HCT116 (cell line): Measurements from ENCODE around the gene KRTAP20-2. TPM values are rescaled to one million over a fixed set of nuclear protein-coding genes. Genes with fewer than 3 reads are reported as not detected.

Source experiments
- ATAC-seq: fragments of 200-7000 bp; cut with Tn5 transposase; 2 replicates; pipeline ENCODE4 v1.9.1; 2020; ENCODE audit warnings: mild to moderate bottlenecking, moderate library complexity
- BruUV-seq: library from RNA; stranded (reverse); fragments of 400-500 nt; replicated peaks from 2 replicates; lab custom pipeline; 2021; lab: Mats Ljungman, UMichigan
- CTCF ChIA-PET: fragments of 300-600 bp; sonication (Branson Sonifier 250); formaldehyde crosslinking; loops from one replicate; lab custom pipeline; 2021; ENCODE audit warnings: antibody characterized with exemption; lab: Charles Lee
- POLR2A ChIA-PET: fragments of 300-600, 350-600 bp; sonication (Branson Sonifier 250); formaldehyde crosslinking; loops from one replicate; lab custom pipeline; 2021; ENCODE audit warnings: antibody characterized with exemption; lab: Charles Lee
- RAD21 ChIA-PET, 2 experiments: fragments of 300-600 bp; sonication (Branson Sonifier 250); formaldehyde crosslinking; loops; one replicate each; lab custom pipeline; 2023; ENCODE audit warnings: low total read pairs in 2 of 2; ENCODE audit not compliant: uncharacterized antibody in 2 of 2, unreplicated experiment in 2 of 2, low non-redundant PET in 1 of 2; lab: Charles Lee
- DNase-seq: peaks from one replicate; pipeline ENCODE4 v3.0.0-alpha.2; 2010; ENCODE audit warnings: low read depth, low spot score
- H2AFZ ChIP-seq: fragments of 200-600 bp; shearing (Covaris generic), sonication (generic); 2 replicates; pipeline ENCODE4 v1.6.1; 2017; ENCODE audit warnings: low read depth, mixed run types, mixed read lengths, antibody characterized with exemption, low read length; ENCODE audit not compliant: poor library complexity, severe bottlenecking
- H3K27ac ChIP-seq: 2 replicates; pipeline ENCODE4 v1.5.1; 2012; ENCODE audit warnings: low read depth, low read length
- H3K27me3 ChIP-seq: fragments of 200-600 bp; sonication (generic); 2 replicates; pipeline ENCODE4 v1.6.1; 2016; ENCODE audit warnings: mixed run types, low read length, mixed read lengths; ENCODE audit not compliant: insufficient read depth
- H3K36me3 ChIP-seq, 2 experiments: fragments of 200-500 bp in 1 of 2; fragments of 200-600 bp in 1 of 2; sonication (Bioruptor generic) in 1 of 2; sonication (generic) in 1 of 2; 2 replicates each; pipeline versions ENCODE4 v1.5.1 to v1.6.1; 2014 to 2016; ENCODE audit warnings: low read length in 2 of 2, inconsistent platforms in 1 of 2, mixed read lengths in 1 of 2, mixed run types in 1 of 2; ENCODE audit not compliant: insufficient read depth in 2 of 2, control insufficient read depth in 1 of 2
- H3K4me1 ChIP-seq, 2 experiments: fragments of 200-600 bp in 1 of 2; sonication (generic) in 1 of 2; 2 replicates each; pipeline versions ENCODE4 v1.5.1 to v1.6.1; 2012 to 2017; ENCODE audit warnings: low read length in 2 of 2, inconsistent platforms in 1 of 2, mild to moderate bottlenecking in 1 of 2, mixed read lengths in 1 of 2, mixed run types in 1 of 2, moderate library complexity in 1 of 2; ENCODE audit not compliant: insufficient read depth in 2 of 2, control insufficient read depth in 1 of 2
- H3K4me2 ChIP-seq: fragments of 200-600 bp; sonication (generic); 2 replicates; pipeline ENCODE4 v1.6.1; 2017; ENCODE audit warnings: mixed run types, low read length, mixed read lengths
- H3K4me3 ChIP-seq, 2 experiments: fragments of 200-600 bp in 1 of 2; sonication (generic) in 1 of 2; replicated peaks in 1 of 2; 2 replicates each; pipeline ENCODE4 v1.5.1; 2011 to 2016; ENCODE audit warnings: low read length in 2 of 2, control low read depth in 1 of 2, low read depth in 1 of 2, mild to moderate bottlenecking in 1 of 2, mixed read lengths in 1 of 2, mixed run types in 1 of 2
- H3K79me2 ChIP-seq: fragments of 200-600 bp; sonication (generic); 2 replicates; pipeline ENCODE4 v1.6.1; 2017; ENCODE audit warnings: mild to moderate bottlenecking, mixed run types, low read length, moderate library complexity, mixed read lengths; ENCODE audit not compliant: insufficient read depth
- H3K9ac ChIP-seq: fragments of 200-600 bp; sonication (generic); 2 replicates; pipeline ENCODE4 v1.6.1; 2016; ENCODE audit warnings: low read length, mixed read lengths
- H3K9me2 ChIP-seq: fragments of 200-600 bp; sonication (generic), shearing (Covaris generic); 2 replicates; pipeline ENCODE4 v1.6.1; 2017; ENCODE audit warnings: mixed run types, mild to moderate bottlenecking, moderate library complexity; ENCODE audit not compliant: insufficient read depth
- H3K9me3 ChIP-seq, 2 experiments: fragments of 200-500 bp in 1 of 2; fragments of 200-600 bp in 1 of 2; sonication (Bioruptor generic) in 1 of 2; sonication (generic) in 1 of 2; 2 replicates each; pipeline ENCODE4 v1.6.1; 2014 to 2017; ENCODE audit warnings: low read length in 2 of 2, mixed read lengths in 2 of 2, inconsistent platforms in 1 of 2, low read depth in 1 of 2, mild to moderate bottlenecking in 1 of 2, mixed run types in 1 of 2, moderate library complexity in 1 of 2; ENCODE audit not compliant: control insufficient read depth in 1 of 2, insufficient read depth in 1 of 2
- H4K20me1 ChIP-seq: fragments of 200-600 bp; sonication (generic), shearing (Covaris generic); 2 replicates; pipeline ENCODE4 v1.6.1; 2017; ENCODE audit warnings: mixed run types, mild to moderate bottlenecking, moderate library complexity; ENCODE audit not compliant: insufficient read depth
- CBX3 ChIP-seq: IDR thresholded peaks from 2 replicates; pipeline ENCODE4 v1.6.1; 2012; ENCODE audit warnings: low read depth
- CEBPB ChIP-seq: IDR thresholded peaks from 2 replicates; pipeline ENCODE4 v1.6.1; 2012; ENCODE audit warnings: low read depth
- EGR1 ChIP-seq: IDR thresholded peaks from 2 replicates; pipeline ENCODE4 v1.6.1; 2012; ENCODE audit warnings: low read depth
- EZH2 ChIP-seq: fragments of 200-600 bp; sonication (generic); IDR thresholded peaks from 2 replicates; pipeline ENCODE4 v1.6.1; 2017; ENCODE audit warnings: antibody characterized with exemption, mixed run types
- EZH2phosphoT487 ChIP-seq: fragments of 200-600 bp; IDR thresholded peaks from 2 replicates; pipeline ENCODE4 v1.6.1; 2018; ENCODE audit warnings: antibody characterized with exemption, borderline replicate concordance
- FOSL1 ChIP-seq: IDR thresholded peaks from 2 replicates; pipeline ENCODE4 v1.6.1; 2012; ENCODE audit warnings: low read depth
- JUND ChIP-seq: IDR thresholded peaks from 2 replicates; pipeline ENCODE4 v1.6.1; 2012
- POLR2A ChIP-seq: IDR thresholded peaks from 2 replicates; pipeline ENCODE4 v1.7.0; 2011; ENCODE audit warnings: borderline replicate concordance; ENCODE audit not compliant: insufficient read depth, insufficient read length; ENCODE audit errors: extremely low read depth
- POLR2AphosphoS5 ChIP-seq: IDR thresholded peaks from 2 replicates; pipeline ENCODE4 v1.6.1; 2011; ENCODE audit warnings: mild to moderate bottlenecking, low read depth, low read length, moderate library complexity
- RAD21 ChIP-seq: IDR thresholded peaks from 2 replicates; pipeline ENCODE4 v1.6.1; 2012; ENCODE audit warnings: low read depth, mild to moderate bottlenecking
- SIN3A ChIP-seq: IDR thresholded peaks from 2 replicates; pipeline ENCODE4 v1.6.1; 2012; ENCODE audit warnings: low read depth
- SRF ChIP-seq: IDR thresholded peaks from 2 replicates; pipeline ENCODE4 v1.6.1; 2012; ENCODE audit warnings: low read depth
- YY1 ChIP-seq: IDR thresholded peaks from 2 replicates; pipeline ENCODE4 v1.6.1; 2011; ENCODE audit warnings: low read length, low read depth, moderate library complexity, mild to moderate bottlenecking; ENCODE audit not compliant: insufficient replicate concordance; ENCODE audit errors: extremely low read depth
- ZFX ChIP-seq: fragments of 450-650 bp; IDR thresholded peaks from 2 replicates; pipeline ENCODE4 v1.6.1; 2017
- ZNF274 ChIP-seq: fragments of 200-500 bp; sonication (Bioruptor generic); IDR thresholded peaks from 2 replicates; pipeline ENCODE4 v1.6.1; 2014; ENCODE audit warnings: mild to moderate bottlenecking, low read depth, low read length, inconsistent platforms
- intact Hi-C: fragments of 100-400 bp; cut with micrococcal nuclease; formaldehyde crosslinking; loops from 2 replicates; pipeline ENCODE4 v1.10.0; 2022
- total RNA-seq: library from RNA; stranded (reverse); gene quantifications from one replicate; pipeline ENCODE4 v1.2.1, GENCODE V29; 2021; ENCODE audit not compliant: unreplicated experiment
- TF ChIP-seq, protein P1 (sequence below): IDR thresholded peaks from 2 replicates; pipeline ENCODE4 v1.6.1; 2012
- TF ChIP-seq, protein P2 (sequence below): IDR thresholded peaks from 2 replicates; pipeline ENCODE4 v1.6.1; 2012; ENCODE audit warnings: low read depth
- TF ChIP-seq, protein P3 (sequence below): IDR thresholded peaks from 2 replicates; pipeline ENCODE4 v1.6.1; 2011; ENCODE audit warnings: mild to moderate bottlenecking, low read length, moderate library complexity; ENCODE audit not compliant: insufficient replicate concordance; ENCODE audit errors: extremely low read depth
- TF ChIP-seq, protein P4 (sequence below): IDR thresholded peaks from 2 replicates; pipeline ENCODE4 v1.6.1; 2012

The KRTAP20-2 gene
- total RNA-seq, 1 experiment from 2014 or later: not detected

DNA sequence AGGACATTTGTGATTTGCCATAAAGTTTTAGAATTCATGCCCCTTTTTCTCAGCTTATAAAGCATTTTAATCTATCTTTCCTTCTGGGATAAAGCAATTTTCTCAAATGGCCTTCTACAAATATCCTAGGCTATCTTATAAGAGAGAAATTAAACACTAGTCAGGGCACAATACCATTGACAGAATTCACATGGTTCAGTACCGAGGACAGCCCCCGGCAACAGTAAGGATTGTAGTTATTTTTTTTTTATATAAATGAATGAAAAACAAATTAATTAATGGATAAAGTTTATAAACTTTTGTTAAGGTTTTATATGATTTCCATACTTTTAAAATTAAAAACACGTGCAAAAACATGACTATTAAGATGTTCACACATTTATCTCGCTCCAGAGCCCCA lies 6.9 kb upstream of the KRTAP20-2 start:
- H3K4me1 ChIP-seq: no peaks in the 10 kb centered on the region
- no peak for DNase-seq
- TF ChIP-seq EZH2phosphoT487: no peak
- TF ChIP-seq POLR2AphosphoS5: no peak
- TF ChIP-seq JUND: no peak
- TF ChIP-seq SRF: no peak
- TF ChIP-seq ZNF274: no peak
- TF ChIP-seq POLR2A: no peak
- no peak for TF ChIP-seq RAD21
- TF ChIP-seq, protein P1, sequence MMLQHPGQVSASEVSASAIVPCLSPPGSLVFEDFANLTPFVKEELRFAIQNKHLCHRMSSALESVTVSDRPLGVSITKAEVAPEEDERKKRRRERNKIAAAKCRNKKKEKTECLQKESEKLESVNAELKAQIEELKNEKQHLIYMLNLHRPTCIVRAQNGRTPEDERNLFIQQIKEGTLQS: no peak
- no peak for TF ChIP-seq SIN3A
- TF ChIP-seq FOSL1: no peak
- TF ChIP-seq, protein P2, sequence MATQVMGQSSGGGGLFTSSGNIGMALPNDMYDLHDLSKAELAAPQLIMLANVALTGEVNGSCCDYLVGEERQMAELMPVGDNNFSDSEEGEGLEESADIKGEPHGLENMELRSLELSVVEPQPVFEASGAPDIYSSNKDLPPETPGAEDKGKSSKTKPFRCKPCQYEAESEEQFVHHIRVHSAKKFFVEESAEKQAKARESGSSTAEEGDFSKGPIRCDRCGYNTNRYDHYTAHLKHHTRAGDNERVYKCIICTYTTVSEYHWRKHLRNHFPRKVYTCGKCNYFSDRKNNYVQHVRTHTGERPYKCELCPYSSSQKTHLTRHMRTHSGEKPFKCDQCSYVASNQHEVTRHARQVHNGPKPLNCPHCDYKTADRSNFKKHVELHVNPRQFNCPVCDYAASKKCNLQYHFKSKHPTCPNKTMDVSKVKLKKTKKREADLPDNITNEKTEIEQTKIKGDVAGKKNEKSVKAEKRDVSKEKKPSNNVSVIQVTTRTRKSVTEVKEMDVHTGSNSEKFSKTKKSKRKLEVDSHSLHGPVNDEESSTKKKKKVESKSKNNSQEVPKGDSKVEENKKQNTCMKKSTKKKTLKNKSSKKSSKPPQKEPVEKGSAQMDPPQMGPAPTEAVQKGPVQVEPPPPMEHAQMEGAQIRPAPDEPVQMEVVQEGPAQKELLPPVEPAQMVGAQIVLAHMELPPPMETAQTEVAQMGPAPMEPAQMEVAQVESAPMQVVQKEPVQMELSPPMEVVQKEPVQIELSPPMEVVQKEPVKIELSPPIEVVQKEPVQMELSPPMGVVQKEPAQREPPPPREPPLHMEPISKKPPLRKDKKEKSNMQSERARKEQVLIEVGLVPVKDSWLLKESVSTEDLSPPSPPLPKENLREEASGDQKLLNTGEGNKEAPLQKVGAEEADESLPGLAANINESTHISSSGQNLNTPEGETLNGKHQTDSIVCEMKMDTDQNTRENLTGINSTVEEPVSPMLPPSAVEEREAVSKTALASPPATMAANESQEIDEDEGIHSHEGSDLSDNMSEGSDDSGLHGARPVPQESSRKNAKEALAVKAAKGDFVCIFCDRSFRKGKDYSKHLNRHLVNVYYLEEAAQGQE: no peak
- no peak for TF ChIP-seq CBX3
- TF ChIP-seq, protein P3, sequence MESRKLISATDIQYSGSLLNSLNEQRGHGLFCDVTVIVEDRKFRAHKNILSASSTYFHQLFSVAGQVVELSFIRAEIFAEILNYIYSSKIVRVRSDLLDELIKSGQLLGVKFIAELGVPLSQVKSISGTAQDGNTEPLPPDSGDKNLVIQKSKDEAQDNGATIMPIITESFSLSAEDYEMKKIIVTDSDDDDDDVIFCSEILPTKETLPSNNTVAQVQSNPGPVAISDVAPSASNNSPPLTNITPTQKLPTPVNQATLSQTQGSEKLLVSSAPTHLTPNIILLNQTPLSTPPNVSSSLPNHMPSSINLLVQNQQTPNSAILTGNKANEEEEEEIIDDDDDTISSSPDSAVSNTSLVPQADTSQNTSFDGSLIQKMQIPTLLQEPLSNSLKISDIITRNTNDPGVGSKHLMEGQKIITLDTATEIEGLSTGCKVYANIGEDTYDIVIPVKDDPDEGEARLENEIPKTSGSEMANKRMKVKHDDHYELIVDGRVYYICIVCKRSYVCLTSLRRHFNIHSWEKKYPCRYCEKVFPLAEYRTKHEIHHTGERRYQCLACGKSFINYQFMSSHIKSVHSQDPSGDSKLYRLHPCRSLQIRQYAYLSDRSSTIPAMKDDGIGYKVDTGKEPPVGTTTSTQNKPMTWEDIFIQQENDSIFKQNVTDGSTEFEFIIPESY: no peak
- no peak for TF ChIP-seq YY1
- TF ChIP-seq ZFX: no peak
- no peak for TF ChIP-seq CEBPB
- TF ChIP-seq EGR1: no peak
- no peak for TF ChIP-seq EZH2
- TF ChIP-seq, protein P4, sequence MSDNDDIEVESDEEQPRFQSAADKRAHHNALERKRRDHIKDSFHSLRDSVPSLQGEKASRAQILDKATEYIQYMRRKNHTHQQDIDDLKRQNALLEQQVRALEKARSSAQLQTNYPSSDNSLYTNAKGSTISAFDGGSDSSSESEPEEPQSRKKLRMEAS: no peak
- TF ChIP-seq, all 23 proteins: peak for 0
- Histone ChIP-seq H3K27ac (no peak overlapping the region), H3K9me2 (no peaks in the 10 kb centered on the region), H3K79me2 (no peaks in the 10 kb centered on the region), H3K36me3 (no peaks in the 10 kb centered on the region), H2AFZ (no peak overlapping the region), H3K4me2 (no peak overlapping the region), H3K4me3 (no peak overlapping the region), H3K9ac (no peak overlapping the region), H3K9me3 (peaks cover 15 to 26% of the 10 kb centered on the region in 2 experiments; a peak in 2 of 4 replicates), H3K27me3 (no peaks in the 10 kb centered on the region), H4K20me1 (no peaks in the 10 kb centered on the region)
- ChIA-PET POLR2A (no interaction called here), CTCF (no interaction called here), RAD21 (no interaction called here)
- ATAC-seq: no peak
- intact Hi-C loops: no loop called here
- no TSS peak for BruUV-seq
